ENCODE measurements around the gene TBL2.

- TF ChIP-seq CTCF (IDR thresholded peaks at IDR 0.05) (no peak), CBFB (CRISPR knock-in tag; IDR thresholded peaks at IDR 0.05; ENCODE audit: low read depth) (no peak), FOXJ3 (CRISPR knock-in tag; IDR thresholded peaks at IDR 0.05; ENCODE audit: borderline replicate concordance) (no peak), NFATC4 (CRISPR knock-in tag; IDR thresholded peaks at IDR 0.05) (no peak), USF2 (CRISPR knock-in tag; IDR thresholded peaks at IDR 0.05) (no peak), SMAD4 (CRISPR knock-in tag; IDR thresholded peaks at IDR 0.05) (peak; percentile 66; the same call in 1 of the 2 replicates), CREB1 (CRISPR knock-in tag; IDR thresholded peaks at IDR 0.05) (peak; percentile 94), TCF7 (CRISPR knock-in tag; IDR thresholded peaks at IDR 0.05; ENCODE audit: low read depth) (no peak)
Measured at GRCh38 chr7:73557397-73558257, 20.8 kb downstream of the TBL2 start, which contains the start of gene BCL7B.
